Measurements from ENCODE around the gene PNMA6E.

DNA sequence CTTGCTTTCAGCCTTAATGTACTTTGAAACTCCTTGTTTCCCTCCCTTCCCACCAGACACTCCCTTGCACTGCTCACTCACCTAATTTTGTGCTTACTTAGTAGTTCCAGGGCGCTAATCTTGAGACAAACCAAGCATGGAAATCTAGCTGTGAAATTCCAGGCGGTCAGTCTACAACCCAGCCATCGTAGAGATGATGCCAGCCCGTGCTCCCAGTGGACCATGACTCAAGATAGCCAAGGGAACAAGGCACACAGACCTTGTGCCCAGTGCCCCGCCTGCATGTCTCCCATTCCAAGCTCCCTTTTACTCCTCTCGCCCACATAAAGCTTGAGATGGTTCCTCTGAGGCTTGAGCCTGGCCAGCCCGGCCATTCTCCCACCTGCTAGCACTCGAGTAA lies 33.7 kb upstream of the PNMA6E start:
- TF ChIP-seq, protein P1, sequence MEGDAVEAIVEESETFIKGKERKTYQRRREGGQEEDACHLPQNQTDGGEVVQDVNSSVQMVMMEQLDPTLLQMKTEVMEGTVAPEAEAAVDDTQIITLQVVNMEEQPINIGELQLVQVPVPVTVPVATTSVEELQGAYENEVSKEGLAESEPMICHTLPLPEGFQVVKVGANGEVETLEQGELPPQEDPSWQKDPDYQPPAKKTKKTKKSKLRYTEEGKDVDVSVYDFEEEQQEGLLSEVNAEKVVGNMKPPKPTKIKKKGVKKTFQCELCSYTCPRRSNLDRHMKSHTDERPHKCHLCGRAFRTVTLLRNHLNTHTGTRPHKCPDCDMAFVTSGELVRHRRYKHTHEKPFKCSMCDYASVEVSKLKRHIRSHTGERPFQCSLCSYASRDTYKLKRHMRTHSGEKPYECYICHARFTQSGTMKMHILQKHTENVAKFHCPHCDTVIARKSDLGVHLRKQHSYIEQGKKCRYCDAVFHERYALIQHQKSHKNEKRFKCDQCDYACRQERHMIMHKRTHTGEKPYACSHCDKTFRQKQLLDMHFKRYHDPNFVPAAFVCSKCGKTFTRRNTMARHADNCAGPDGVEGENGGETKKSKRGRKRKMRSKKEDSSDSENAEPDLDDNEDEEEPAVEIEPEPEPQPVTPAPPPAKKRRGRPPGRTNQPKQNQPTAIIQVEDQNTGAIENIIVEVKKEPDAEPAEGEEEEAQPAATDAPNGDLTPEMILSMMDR (IDR thresholded peaks at IDR 0.05), result no peak
- TF ChIP-seq ZFX (IDR thresholded peaks at IDR 0.05; ENCODE audit: borderline replicate concordance), result no peak

Measured in 22Rv1 (cell line).